NCI-H2029 (cell line): ENCODE measurements around the gene PSME3IP1.
A peak's percentile ranks its signal among the peaks of the same experiment; 100 is the strongest.

Experiments used
- DNase-seq: peaks from one replicate; lab custom pipeline; 2025; lab: John Stamatoyannopoulos, UW

PSME3IP1 gene

DNA sequence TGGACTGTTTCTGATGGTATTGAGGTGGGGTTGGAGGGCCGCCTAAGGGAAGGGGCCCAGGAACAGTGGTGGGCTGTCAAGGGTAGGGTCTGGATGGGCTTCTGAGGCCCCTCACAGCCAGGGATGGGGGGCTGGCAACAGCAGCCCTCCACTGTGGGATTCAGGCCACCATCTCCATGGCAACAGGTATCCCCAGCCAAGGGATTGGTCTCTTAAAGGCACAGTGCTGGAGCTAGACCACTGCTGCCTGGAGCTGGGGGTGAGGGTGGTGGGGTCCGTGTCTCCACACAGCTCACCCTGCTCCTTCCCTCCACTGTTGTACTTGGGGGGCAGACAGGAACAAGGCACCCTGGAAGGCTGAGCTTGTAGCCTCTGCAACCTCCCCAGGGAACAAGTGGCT, 41.8 kb downstream of the PSME3IP1 start:
- DNase-seq: no peak

DNA sequence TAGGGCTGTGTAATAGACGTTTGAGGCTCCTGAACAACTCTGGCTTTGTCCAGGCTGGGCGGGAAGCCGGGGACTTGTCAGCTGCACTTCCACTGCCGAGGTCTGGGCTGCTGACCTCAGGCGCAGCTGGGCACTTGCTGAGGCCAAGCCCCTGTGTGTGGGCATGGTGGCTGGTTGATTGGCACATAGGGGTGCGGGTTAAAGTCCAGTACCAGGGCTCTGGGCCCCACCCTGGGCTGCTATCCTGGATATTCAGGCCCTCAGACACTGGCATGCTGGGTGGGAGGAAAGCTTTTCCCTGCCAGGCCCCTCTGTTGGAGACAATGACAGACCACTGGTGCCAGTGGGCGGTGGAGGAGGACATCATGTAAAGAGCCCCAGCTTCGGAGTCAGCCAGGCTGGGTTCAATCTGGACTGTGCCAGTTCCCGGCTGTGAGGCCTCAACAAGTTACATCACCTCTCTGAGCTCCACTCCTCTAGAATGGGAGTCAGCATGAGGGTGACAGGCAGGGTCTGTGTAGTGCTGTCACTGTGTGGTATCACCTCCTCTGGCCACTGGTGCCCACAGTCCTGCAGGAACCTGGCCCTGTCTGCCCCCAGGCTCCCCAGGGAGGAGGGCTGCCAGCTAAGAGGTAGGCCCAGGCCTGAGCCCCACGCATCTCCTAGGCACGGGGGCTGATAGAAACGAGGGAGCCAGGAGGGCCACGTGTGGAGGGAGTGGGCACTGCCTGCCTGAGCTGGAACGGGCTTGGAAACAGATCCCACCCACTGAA, 42.5 kb downstream of the PSME3IP1 start:
- no peak for DNase-seq

DNA sequence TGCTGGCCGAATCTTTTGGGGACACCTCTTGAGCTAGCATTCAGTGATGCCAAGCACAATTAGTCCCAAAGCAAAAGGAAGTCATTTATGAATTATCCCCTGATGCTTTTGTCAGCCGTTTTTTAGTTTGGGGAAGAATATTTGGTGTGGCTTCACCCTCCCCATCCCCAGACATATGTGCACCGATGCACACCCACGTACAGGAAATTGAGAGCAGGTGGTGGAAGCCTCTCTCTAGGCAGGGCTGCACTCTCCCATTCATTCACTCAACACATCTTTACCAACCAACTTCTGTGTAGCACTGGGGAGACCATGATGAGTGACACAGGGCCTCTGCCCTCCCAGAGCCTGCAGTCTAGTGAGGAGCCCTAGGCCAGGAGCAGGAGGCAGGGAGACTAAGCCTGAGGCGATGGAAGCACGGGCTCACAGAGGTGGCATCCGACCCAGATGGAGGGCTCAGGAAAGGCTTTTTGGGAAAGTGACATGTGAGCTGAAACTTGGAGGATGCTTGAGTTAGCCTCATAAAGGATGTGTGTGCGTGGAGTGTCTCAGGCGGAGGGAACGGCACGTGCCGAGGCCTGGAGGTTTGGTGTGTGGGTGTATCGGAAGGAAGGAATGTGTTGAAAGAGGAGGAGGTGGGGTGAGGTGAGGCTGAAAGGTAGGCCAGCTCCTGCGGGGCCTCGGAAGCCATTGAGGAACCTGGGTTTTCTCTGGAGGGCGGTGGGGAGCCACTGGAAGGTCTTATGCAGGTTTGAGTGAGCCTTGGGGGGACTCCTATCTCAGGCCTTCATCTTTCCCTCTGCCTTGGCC, 43.8 kb downstream of the PSME3IP1 start:
- DNase-seq: no peak

DNA sequence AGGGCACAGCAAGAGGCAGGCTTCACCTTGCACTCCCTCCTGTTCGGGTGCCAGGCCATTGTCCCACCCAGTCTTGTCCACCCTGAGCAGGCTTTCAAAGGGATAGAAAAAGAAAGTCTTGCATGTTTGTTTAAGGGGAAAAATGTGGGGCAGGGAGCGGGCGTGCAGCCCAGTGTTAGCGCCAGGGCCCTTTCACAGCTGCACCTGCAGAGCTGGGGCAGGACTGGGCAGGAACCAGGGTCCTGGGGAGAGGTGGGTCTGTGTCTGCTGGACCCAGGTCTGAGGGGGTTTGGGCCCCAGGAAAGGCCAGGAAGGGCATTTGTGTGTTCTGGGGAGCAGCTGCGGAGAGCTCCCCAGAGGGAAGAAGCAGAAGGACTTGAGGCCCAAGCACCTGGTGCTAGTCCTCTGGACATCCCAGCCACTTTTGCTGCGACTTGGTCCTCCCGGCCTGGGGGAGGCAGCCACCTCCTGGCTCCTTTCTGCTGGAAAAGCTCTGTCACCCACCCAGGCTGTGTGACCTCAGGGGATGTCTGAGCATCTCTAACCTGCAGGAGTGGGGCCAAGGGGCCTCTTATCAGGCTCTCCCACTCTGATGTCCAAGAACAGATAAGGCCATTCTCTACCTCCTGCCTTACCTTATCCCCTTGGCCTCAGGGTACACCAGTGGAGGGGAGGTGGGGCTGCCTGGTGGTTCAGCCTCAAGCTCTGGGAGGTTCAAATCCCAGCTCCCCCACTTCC, 44.7 kb downstream of the PSME3IP1 start:
- DNase-seq: no peak

DNA sequence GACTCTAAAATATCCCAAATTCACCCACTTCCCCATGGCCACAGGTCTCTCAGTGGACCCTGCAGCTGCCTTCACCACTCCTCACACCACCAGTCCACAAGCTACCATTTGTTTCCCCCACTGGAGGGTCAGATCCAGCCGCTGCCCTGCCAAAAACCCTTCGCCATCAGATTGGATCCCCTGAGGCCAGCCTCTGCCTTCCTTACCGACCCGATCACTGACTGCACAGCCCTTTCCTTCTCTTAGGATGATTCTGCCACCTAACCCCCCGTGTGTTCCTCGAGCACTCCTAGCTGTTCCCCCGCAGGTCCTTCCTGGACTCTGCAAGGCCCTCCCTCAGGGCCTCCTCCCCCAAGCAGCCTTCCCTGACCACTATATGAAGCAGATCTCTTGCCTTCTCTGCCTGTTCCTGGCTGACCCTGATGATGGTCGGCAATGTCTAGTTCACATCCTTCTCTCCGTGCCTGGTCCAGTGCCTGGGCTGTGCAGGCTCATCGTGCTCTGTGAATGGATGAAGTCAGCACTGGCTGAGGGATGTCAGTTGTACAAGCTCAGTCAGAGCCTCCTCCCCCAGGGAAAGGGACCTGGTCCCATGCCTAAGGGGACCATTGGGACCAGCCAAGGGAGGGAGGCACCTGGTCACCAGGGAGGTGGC, 47.4 kb downstream of the PSME3IP1 start:
- no peak for DNase-seq

DNA sequence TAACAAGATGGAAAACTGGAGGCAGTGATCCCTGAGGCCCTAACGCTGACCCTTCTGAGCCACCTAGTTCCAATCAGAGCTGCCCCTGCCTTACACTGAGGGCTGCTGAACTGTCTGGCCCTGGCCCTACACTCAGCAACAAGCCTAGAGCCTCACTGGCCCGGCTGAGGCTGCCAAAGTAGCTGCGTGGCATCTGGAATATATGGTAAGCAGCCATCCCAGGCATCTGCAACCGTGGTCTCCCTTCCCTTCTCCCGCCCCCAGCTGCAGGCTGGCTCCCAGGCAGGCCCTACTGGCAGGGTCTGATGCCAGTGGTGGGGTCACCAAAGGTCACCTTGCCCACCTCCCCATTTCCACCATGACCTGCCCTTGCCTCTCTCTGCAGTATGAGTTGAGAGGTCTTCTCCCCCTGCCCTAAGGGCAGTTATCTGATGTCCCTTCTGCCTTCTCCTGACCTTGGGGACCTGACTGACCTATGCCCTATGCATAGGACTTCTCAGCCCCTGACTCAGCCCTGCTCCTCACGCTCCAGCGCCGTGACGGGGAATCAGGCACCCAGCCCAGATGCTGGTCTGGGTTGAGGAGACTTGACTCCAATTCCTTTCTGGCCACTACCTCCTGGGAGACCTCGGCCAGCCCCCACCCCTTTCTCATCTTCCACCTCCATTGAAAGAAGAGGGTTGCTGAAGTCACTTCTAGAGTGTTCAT, 48.1 kb downstream of the PSME3IP1 start:
- no peak for DNase-seq

DNA sequence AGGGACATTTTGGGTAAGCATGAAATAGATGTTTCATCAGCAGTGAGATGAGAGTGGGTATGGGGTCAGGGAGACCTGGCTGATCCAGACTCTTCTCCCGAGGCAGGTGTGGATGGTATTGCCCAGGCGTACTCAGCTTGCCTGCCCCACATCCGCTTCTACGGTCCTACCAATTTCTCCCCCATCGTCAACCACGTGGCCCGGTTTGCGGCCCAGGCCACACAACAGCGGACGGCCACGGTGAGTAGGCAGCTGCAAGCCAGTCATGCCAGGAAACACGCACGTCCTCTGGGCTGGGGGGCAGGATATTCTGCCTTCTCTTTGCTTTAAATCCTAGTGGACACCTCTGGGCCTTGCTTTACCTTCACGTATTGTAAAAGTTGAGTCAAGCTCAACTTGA, 48.8 kb downstream of the PSME3IP1 start:
- no peak for DNase-seq

DNA sequence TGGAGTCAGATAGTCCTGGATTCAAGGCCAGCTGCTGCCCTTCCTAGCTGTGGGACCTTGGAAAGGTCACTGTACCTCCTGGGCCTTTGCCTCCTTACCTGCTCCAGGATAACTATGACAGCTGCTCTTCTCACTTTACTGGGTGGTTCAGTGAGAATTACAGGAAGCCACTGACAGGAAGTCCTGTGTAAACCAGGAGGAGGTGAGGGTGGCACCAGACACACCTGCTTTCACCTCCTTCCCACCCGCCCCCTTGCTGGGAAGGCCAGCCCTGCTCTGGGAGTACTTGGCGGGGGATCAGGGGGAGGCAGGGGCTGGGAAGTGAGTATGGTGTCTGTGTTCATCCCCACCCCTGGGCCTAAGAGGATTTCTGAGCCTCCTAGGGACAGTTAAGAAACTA, 50.9 kb downstream of the PSME3IP1 start:
- DNase-seq: peak; percentile 57

DNA sequence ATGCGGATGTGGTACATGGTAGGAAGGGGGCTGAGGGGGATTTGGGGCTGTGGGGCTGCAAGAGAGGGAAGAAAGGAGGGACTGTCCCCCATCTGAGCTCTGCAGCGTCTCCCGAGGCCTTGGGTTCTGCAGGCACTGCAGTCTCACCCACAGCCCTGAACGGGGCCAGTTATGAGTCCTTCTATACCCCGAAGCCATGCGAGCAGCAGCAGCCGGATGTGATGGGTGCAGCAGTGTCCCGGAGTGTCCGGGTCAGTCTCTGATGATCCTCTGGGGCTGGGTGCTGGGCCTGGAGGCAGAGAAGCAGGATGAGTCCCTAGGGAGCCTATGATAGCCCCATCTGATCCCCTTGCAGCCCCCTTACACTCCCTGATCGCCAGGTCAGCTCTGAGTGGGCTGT, 52.0 kb downstream of the PSME3IP1 start:
- no peak for DNase-seq

DNA sequence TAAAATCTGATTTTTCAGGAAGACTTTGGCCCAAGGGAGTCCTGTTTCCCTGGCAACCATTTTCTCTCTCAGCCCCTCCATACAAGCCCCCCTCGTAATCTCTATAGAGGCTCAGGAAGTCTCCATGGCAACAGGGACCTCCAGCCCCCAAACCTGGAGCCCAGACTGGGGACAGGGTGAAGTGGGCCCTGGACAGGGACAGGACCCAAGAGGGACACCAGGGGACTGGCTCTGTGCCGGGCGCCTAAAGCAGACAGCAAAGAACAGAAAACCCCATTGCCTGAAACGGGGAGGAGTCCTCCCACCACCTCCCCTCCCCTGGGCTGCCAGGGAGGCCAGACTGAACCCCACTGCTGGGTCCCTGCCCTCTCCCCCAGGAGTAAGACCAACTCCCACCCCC, 52.8 kb downstream of the PSME3IP1 start:
- DNase-seq: no peak

DNA sequence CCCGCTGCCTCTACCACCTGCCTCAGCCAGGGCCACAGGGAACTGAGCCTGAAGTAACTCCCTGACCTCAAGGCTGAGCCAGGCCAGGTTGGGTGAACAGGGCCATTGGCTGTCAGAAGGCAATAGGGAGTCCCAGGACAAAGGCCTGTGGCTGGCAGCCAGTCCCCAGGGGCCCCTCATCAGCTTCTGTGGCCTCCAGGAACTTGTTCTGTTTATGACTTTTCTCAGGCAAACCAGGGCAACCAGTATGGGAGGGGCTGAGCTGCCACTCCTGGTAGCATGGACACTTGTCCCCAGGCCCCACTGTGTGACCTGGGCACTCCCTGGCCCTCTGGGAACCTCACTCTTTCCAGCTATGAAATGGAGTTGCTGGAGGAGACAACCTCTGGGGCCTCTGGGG, 53.4 kb downstream of the PSME3IP1 start:
- DNase-seq: no peak

DNA sequence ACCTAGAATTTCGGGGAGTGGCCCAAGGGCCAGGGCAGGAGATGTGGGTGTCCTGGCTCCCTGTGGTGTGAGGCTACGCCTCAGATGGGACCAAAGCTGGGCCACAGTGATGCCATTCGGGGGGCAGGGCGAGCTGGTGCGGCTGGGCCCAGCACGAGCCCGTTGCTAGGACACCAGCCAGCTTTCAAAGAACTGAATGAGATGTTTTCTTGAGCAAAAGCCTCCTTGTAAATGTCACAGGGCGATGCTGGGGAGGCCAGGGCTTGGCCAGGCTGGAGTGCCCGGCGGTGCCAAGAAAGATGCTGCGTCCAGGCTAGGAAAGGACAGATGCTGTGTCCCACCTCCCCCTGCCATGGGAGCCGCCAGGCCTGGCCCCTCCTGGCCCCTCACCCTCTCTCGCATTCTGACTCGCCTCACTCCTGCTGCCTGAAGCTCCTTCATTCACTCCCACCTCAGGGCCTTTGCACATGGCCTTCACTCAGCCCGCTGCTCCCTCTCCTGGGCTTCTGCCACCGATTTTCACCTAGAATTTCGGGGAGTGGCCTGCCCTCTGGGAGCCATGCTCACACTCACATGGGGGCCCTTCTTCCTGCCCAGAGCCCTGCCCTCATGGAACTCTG, 54.4 kb downstream of the PSME3IP1 start:
- no peak for DNase-seq

DNA sequence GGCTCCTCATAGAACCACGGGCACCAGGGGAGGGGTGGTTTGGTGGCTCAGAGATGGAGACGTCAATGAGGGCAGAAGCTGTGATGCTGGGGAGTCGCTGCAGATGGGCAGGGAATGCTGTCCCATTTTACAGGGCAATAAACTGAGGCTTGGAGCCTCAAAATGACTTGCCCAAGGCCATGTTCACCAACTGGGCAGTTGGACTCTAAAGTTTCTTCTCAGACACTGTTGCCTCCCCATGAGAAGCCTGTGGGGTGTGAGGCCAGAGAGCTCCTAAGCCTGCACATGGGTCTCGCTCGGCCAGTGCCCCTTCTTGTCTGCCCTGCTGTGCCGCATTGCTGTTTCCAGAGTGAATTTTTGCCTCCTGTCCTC, 54.9 kb downstream of the PSME3IP1 start:
- no peak for DNase-seq

DNA sequence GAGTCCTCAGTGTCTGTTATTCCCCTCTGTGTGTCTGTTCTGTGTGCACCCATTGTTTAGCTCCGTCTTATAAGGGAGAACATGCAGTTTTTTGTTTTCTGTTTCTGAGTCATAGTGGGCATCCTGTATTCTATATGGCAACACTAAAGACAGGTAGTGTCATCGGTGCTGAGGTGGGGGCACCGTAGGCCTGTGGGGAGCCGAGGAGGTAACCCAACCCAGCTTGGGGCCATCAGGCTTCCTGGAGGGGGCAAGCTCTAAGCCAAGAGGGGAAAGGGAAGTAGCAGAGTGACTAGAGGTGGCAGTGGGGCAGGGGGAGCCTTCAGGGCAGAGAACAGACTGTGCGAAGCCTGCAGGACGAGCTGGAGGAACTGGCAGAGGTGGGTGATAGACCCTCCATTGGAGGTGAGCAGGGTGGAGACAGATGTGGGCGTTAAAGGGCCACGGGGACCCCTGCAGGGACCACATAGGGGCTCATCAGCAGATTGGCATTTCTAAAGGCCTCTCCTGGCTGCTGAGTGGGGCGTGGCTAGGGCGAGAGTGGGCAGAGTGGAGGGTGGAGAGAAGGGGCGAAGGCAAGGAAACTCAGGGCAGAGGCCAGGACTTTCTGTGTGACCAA, 57.0 kb downstream of the PSME3IP1 start:
- no peak for DNase-seq

DNA sequence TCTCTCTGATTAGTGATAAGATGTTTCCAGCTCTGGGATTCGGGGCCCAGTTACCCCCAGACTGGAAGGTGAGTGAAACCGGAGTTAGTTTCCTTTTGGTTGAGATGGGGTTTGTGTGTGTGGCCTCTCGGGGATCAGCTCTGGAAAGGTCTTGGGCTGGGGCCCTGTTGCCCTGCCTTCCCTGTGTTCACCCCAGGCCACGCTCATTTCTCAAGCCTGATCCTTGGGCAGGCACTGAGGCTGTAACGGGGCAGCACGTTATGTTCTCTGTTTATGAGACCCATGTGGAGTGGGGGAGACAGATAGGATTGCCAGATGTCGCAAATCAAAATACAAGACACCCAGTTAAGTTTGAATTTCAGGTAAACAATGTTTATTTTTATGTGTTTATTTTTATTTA, 58.0 kb downstream of the PSME3IP1 start:
- DNase-seq: no peak

DNA sequence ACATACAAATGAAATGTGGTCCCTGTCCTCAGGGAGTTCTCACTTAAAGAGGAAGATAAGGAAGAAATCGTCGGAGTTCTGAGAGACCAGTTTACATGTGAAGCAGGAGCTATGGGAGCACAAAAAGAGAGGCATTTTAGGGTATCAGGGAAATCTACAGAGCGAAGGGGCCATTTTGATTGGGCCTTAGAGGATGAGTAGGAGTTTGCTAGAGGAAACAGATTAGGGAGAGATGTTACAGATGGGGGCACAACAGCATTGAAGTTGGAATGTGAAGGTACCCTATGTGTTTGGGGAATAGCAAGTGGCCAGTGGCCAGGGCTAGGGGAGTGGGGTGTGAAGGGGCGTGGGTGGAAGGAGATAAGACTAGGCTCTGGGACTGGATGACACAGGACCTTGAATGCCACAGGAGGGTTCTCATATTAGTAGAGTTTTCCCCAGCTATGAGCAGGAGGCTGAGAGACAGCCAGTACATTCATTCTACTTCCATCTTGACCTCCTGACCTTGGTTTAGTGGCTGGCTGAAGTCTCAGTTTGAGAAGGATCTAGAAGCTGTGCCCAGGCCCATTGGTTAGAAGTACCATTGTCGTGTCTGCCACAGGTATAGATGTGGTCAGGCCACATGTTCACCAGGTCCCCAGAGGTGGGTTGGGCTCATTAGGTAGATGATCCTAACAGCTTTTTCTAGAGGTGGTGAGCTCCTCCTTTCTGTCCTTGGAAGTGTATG, 58.6 kb downstream of the PSME3IP1 start:
- no peak for DNase-seq

DNA sequence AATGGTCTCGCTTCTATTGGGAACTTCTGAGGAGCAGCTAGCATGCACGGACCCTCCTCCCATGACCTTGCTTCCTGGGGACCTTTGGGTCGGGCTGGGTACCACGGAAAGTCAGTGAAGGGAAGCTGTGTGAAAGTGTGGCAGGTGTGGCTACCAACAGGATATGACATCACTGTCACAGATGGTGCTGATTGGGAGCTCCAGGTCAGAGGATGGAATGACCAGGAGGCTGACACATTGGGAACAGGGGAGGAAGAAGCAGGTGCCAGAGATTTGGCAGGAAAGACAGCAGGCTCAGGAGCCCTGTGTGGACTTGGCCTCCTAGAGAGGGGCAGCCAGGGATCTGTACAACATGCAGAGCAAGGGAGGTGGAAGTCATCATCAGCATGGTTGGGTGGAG, 59.4 kb downstream of the PSME3IP1 start:
- DNase-seq: no peak

DNA sequence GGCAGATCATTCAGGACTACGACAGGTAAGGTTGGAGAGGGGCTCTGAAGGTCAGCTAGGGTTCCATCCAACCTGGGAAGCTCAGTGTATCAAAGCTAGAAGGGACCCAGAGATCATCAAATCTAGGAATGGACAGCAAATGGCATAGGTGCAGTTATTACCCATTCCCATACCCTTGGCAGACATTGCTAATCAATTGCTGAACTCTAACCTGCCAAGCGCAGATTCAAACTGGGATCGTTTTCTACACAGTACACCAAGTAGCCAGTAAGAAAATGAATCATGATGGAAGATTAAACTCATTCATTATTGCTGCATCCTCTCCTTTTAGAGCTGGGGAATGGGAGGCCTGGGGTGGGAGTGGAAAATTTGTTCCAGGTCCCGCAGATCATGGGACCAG, 59.9 kb downstream of the PSME3IP1 start:
- no peak for DNase-seq

DNA sequence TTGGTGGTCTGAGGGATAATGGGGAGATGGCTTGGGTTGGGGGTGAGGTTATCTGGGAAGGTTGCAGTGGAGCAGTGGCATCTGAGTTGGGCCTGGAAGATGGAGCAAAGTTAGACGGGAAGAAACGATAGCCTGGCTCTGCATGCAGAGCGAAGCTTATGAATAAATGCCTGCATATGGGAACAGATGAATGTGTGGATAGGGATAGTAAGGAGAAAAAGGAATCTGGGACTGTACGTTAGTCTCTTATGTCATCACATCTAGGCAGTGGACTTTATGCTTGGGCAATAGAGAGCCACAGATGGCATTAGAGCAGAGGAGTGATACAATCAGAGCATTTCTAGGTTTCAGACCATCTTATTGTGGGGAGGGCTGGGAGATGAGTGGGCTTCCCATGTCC, 60.5 kb downstream of the PSME3IP1 start:
- DNase-seq: no peak
